MCF 10A (cell line): ENCODE measurements around the gene UBE4A. TPM values are rescaled to one million over a fixed set of nuclear protein-coding genes. Genes with fewer than 3 reads are reported as not detected.

Source experiments
- BruUV-seq: library from RNA; stranded (reverse); fragments of 400-500 nt; replicated peaks from 2 replicates; lab custom pipeline; 2021; lab: Mats Ljungman, UMichigan
- CTCF ChIA-PET: fragments of 300-600 bp; sonication (Branson Sonifier 250); formaldehyde crosslinking; extraction: SDS; loops from one replicate; lab custom pipeline; 2021; ENCODE audit warnings: antibody characterized with exemption, inconsistent platforms; lab: Yijun Ruan, JAX
- POLR2A ChIA-PET: fragments of 300-600, 350-650 bp; sonication (Branson Sonifier 250); formaldehyde crosslinking; extraction: SDS; loops from one replicate; lab custom pipeline; 2020; ENCODE audit warnings: antibody characterized with exemption, inconsistent platforms; lab: Yijun Ruan, JAX
- DNase-seq: peaks from one replicate; pipeline ENCODE4 v3.0.0-alpha.2; 2018; ENCODE audit not compliant: unreplicated experiment
- H3K27ac Mint-ChIP-seq: one replicate; pipeline ENCODE4 v1.8.0; 2022; ENCODE audit warnings: mild to moderate bottlenecking, low read depth, mixed read lengths; ENCODE audit not compliant: unreplicated experiment
- H3K27me3 Mint-ChIP-seq: one replicate; pipeline ENCODE4 v1.8.0; 2022; ENCODE audit warnings: mixed read lengths; ENCODE audit not compliant: insufficient read depth, unreplicated experiment
- H3K36me3 Mint-ChIP-seq: one replicate; pipeline ENCODE4 v1.8.0; 2022; ENCODE audit warnings: mild to moderate bottlenecking, moderate library complexity, mixed read lengths; ENCODE audit not compliant: insufficient read depth, unreplicated experiment
- H3K4me1 Mint-ChIP-seq: one replicate; pipeline ENCODE4 v1.8.0; 2022; ENCODE audit warnings: mixed read lengths; ENCODE audit not compliant: insufficient read depth, unreplicated experiment
- H3K4me3 Mint-ChIP-seq: one replicate; pipeline ENCODE4 v1.8.0; 2022; ENCODE audit warnings: mild to moderate bottlenecking, moderate library complexity, mixed read lengths; ENCODE audit not compliant: unreplicated experiment
- H3K9me3 Mint-ChIP-seq: one replicate; pipeline ENCODE4 v1.8.0; 2022; ENCODE audit warnings: mixed read lengths; ENCODE audit not compliant: unreplicated experiment
- CTCF ChIP-seq: fragments of 200-600 bp; IDR thresholded peaks from one replicate; pipeline ENCODE4 v1.8.0; 2022; ENCODE audit warnings: antibody characterized with exemption, mild to moderate bottlenecking; ENCODE audit not compliant: unreplicated experiment
- intact Hi-C: fragments of 100-400 bp; cut with micrococcal nuclease; formaldehyde crosslinking; loops from 2 replicates; pipeline ENCODE4 v1.14.1; 2022
- total RNA-seq: library from RNA; stranded (reverse); gene quantifications from 2 replicates; pipeline ENCODE4 v1.2.3, GENCODE V29; 2022

Gene UBE4A
- total RNA-seq, 1 experiment from 2014 or later, result 41.0 TPM

GRCh38 chr11:118373871-118374270 is 14.5 kb downstream of the UBE4A start:
- H3K4me1 Mint-ChIP-seq, result no peaks in the 10 kb centered on the region
- CTCF ChIA-PET, result interaction anchor here (0.6 to 1.7 kb wide), 3 partner anchors 13 to 613 kb away, joined by 3 to 6 read pairs (median 3); no protein-coding TSS in a partner anchor

GRCh38 chr11:118374729-118375128 is 15.3 kb downstream of the UBE4A start:
- DNase-seq, result no peak
- no peaks in the 10 kb centered on the region for H3K4me1 Mint-ChIP-seq
- intact Hi-C loops, result no loop called here
- no TSS peak for BruUV-seq
- H3K36me3 Mint-ChIP-seq, result peaks cover 99% of the 10 kb centered on the region
- no peaks in the 10 kb centered on the region for H3K27me3 Mint-ChIP-seq
- ChIA-PET POLR2A (interaction anchor here (1.0 to 1.5 kb wide), 2 partner anchors 15 to 25 kb away, joined by 3 read pairs; partner anchors contain the start of gene UBE4A), CTCF (interaction anchor here (1.7 kb wide), 1 partner anchor 176 kb away, joined by 6 read pairs; no protein-coding TSS in a partner anchor)
- H3K9me3 Mint-ChIP-seq, result no peaks in the 10 kb centered on the region
- no peak overlapping the region for H3K27ac Mint-ChIP-seq
- no peak overlapping the region for H3K4me3 Mint-ChIP-seq
- TF ChIP-seq CTCF, result no peak

More at GRCh38 chr11:118373871-118374270, 14.5 kb downstream of the UBE4A start:
- H3K4me3 Mint-ChIP-seq, result no peak overlapping the region
- no peak for TF ChIP-seq CTCF
- no peaks in the 10 kb centered on the region for H3K9me3 Mint-ChIP-seq
- peaks cover 100% of the 10 kb centered on the region for H3K36me3 Mint-ChIP-seq
- POLR2A ChIA-PET, result interaction anchor here (1.0 to 1.1 kb wide), 2 partner anchors 10 to 14 kb away, joined by 3 read pairs; partner anchors contain the start of gene UBE4A
- no peak for DNase-seq
- H3K27me3 Mint-ChIP-seq, result no peaks in the 10 kb centered on the region
- intact Hi-C loops, result no loop called here
- no TSS peak for BruUV-seq
- no peak overlapping the region for H3K27ac Mint-ChIP-seq

GRCh38 chr11:118375978-118376377 is 16.6 kb downstream of the UBE4A start:
- BruUV-seq, result no TSS peak
- DNase-seq, result no peak
- Mint-ChIP-seq H3K4me3 (no peak overlapping the region), H3K9me3 (no peaks in the 10 kb centered on the region), H3K27me3 (no peaks in the 10 kb centered on the region), H3K4me1 (no peaks in the 10 kb centered on the region), H3K36me3 (peaks cover 98% of the 10 kb centered on the region), H3K27ac (no peak overlapping the region)
- TF ChIP-seq CTCF, result no peak
- intact Hi-C loops, result no loop called here
- POLR2A ChIA-PET, result interaction anchor here (1.5 kb wide), 1 partner anchor 23 kb away, joined by 3 read pairs; no protein-coding TSS in a partner anchor
- CTCF ChIA-PET, result interaction anchor here (1.0 kb wide), 1 partner anchor 178 kb away, joined by 3 read pairs; no protein-coding TSS in a partner anchor

GRCh38 chr11:118379497-118379896 is 20.1 kb downstream of the UBE4A start:
- no peak for TF ChIP-seq CTCF
- H3K27me3 Mint-ChIP-seq, result no peaks in the 10 kb centered on the region
- no peak overlapping the region for H3K4me3 Mint-ChIP-seq
- intact Hi-C loops, result no loop called here
- no peak overlapping the region for H3K27ac Mint-ChIP-seq
- no peak for DNase-seq
- peaks cover 98% of the 10 kb centered on the region for H3K36me3 Mint-ChIP-seq
- POLR2A ChIA-PET, result interaction anchor here (0.6 to 1.7 kb wide), 2 partner anchors 19 to 688 kb away, joined by 3 to 5 read pairs; partner anchors contain the start of gene VPS11
- no peaks in the 10 kb centered on the region for H3K4me1 Mint-ChIP-seq
- BruUV-seq, result no TSS peak
- CTCF ChIA-PET, result no interaction called here
- H3K9me3 Mint-ChIP-seq, result no peaks in the 10 kb centered on the region
